Ovary (tissue), 9 donors: Measurements from ENCODE around the gene GPC6. TPM values are rescaled to one million over a fixed set of nuclear protein-coding genes. Genes with fewer than 3 reads are reported as not detected.

Source experiments
- DNase-seq, 5 donors: peaks; one replicate each; pipeline ENCODE4 v3.0.0-alpha.2; 2019 to 2020
- H3K27ac ChIP-seq, 2 donors: fragments of 200-600 bp; one replicate each; pipeline versions ENCODE4 v1.5.1 to v1.8.0; 2019 to 2022
- H3K27me3 ChIP-seq: fragments of 200-600 bp; one replicate; pipeline ENCODE4 v1.8.0; 2022
- H3K36me3 ChIP-seq: fragments of 200-600 bp; sonication (generic); one replicate; pipeline ENCODE4 v1.5.1; 2019
- H3K4me1 ChIP-seq: one replicate; pipeline ENCODE4 v1.8.1; 2013; ENCODE audit warnings: mild to moderate bottlenecking, moderate library complexity; ENCODE audit not compliant: insufficient read depth
- H3K4me3 ChIP-seq: fragments of 200-600 bp; sonication (generic); one replicate; pipeline ENCODE4 v1.5.1; 2017
- H3K9me3 ChIP-seq, 2 donors: fragments of 200-600 bp in 1 of 2; sonication (generic) in 1 of 2; one replicate each; pipeline versions ENCODE4 v1.5.1 to v1.8.1; 2013 to 2019; ENCODE audit warnings: mild to moderate bottlenecking in 1 of 2, moderate library complexity in 1 of 2
- CTCF ChIP-seq, 3 donors: fragments of 450-650 bp in 2 of 3; fragments of 200-600 bp in 1 of 3; IDR thresholded peaks; one replicate each; pipeline versions ENCODE4 v1.5.1 to v1.8.0; 2016 to 2022; ENCODE audit warnings: antibody characterized with exemption in 3 of 3, mild to moderate bottlenecking in 1 of 3
- EP300 ChIP-seq: sonication (generic); formaldehyde crosslinking; IDR thresholded peaks from one replicate; pipeline ENCODE4 v1.6.1; 2017; ENCODE audit warnings: antibody characterized with exemption
- POLR2A ChIP-seq: fragments of 450-650 bp; IDR thresholded peaks from one replicate; pipeline ENCODE4 v1.6.1; 2017; ENCODE audit warnings: antibody characterized with exemption, mild to moderate bottlenecking, moderate library complexity
- WGBS, 3 donors: extraction: QIAGEN DNeasy Blood & Tissue Kit in 1 of 3; methylation state at CpG; one replicate each; pipeline versions ENCODE4 v1.1.5 to v1.1.7; 2013 to 2017; 5-methylcytosine and 5-hydroxymethylcytosine counted together
- intact Hi-C, 4 donors: fragments of 100-400 bp; cut with DNase I; formaldehyde crosslinking; loops; one replicate each; pipeline versions ENCODE4 v1.11.0 to v1.15.1; 2022 to 2023
- polyA plus RNA-seq, 2 donors: library from polyadenylated mRNA; stranded (reverse); fragments of 200-250 nt in 1 of 2; fragments of 350-450 nt in 1 of 2; fragmentation: Illumina TruSeq in 1 of 2; extraction: RNeasy Lipid Tissue Mini Kit (QIAGEN cat#74804) in 1 of 2; gene quantifications; one replicate each; pipeline ENCODE4 v1.2.3, GENCODE V29; 2013 to 2014
- total RNA-seq, 7 donors: library from RNA; depleted of rRNA in 2 of 7; stranded (reverse); fragments of >200 nt in 2 of 7; fragmentation: NEBNext Ultra II Directional in 3 of 7; extraction: Animal tissue kit (Norgen Biotek cat#: 25700) in 3 of 7; gene quantifications; one replicate each; pipeline versions ENCODE4 v1.1.0 to v1.2.4, GENCODE V29; 2016 to 2023
- donor health status: DM: no; HTN: no; CAD: no; lungs with moderate emphysema.
- donor health status: DM: no; HTN: no; CAD: no.
- donor health status: Bipolar disorder and iron deficiency.
- donor health status: DM: yes; HTN: yes; CAD: no.
- donor health status: DM: no; HTN: no; CAD: no.
- donor health status: DM: yes; HTN: yes; CAD: no.

The GPC6 gene
- total and polyA plus RNA-seq, 9 donors, result 4.3 to 22.3 (median 17.9) TPM

GRCh38 chr13:94408314-94409036, 1181.9 kb downstream of the GPC6 start:
- no peaks in the 10 kb centered on the region for H3K9me3 ChIP-seq
- intact Hi-C loops, result no loop called here
- WGBS, 3 donors, result 84 to 88% (median 85%) methylated on average over 7 of the region's 7 CpGs
- no peaks in the 10 kb centered on the region for H3K36me3 ChIP-seq
- no peak overlapping the region for H3K27ac ChIP-seq
- no peaks in the 10 kb centered on the region for H3K27me3 ChIP-seq
- DNase-seq, result no peak
- no peak overlapping the region for H3K4me3 ChIP-seq
- no peaks in the 10 kb centered on the region for H3K4me1 ChIP-seq
- TF ChIP-seq CTCF (IDR thresholded peaks at IDR 0.05) (no peak), POLR2A (no peak), EP300 (no peak)

- intact Hi-C loops, result no loop called here
- 75 to 89% (median 84%) methylated on average over 3 of the region's 3 CpGs for WGBS, 3 donors
- DNase-seq, result no peak
Measured at GRCh38 chr13:94411747-94412146, 1185.1 kb downstream of the GPC6 start.

DNA sequence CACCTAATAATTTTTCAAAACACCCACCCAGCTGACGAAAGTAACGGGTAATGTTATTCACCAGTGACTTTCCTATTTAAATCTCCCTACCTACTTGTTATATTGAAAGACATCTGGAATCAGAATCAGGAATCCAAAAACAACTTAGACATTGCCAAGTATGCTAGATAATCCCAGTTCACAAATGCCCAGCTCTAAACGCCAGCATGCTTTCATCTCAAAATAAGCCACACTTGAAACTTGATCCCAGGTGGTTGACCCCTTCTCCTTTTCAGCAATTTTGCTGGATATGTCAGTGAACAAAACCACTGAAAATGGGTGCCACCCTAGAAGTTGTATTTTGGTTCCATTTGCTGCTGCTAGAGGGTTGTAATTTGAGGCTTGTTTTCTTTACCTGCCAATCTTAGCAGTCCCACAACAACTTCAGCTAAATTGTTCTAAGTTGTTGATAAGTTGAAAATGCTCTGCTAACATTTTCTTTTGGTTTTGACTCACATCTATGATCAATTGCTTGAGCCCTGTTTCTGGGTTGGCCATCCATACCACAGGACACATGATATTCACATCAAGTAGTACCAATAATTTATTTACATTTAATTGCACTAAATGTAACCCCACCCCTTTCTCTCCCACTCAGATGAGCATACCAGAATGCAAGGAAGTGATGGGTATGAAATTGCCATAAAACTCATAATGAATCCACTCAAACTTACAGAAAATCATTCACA, 1186.4 kb downstream of the GPC6 start:
- H3K27ac ChIP-seq, result no peak overlapping the region
- DNase-seq, result no peak
- 61 to 68% (median 66%) methylated on average over 3 of the region's 3 CpGs for WGBS, 3 donors
- TF ChIP-seq EP300 (no peak), POLR2A (no peak), CTCF (IDR thresholded peaks at IDR 0.05) (no peak)
- H3K9me3 ChIP-seq, result no peaks in the 10 kb centered on the region
- intact Hi-C loops, result no loop called here
- no peaks in the 10 kb centered on the region for H3K36me3 ChIP-seq
- H3K4me3 ChIP-seq, result no peak overlapping the region
- H3K27me3 ChIP-seq, result no peaks in the 10 kb centered on the region
- H3K4me1 ChIP-seq, result no peaks in the 10 kb centered on the region

More at GRCh38 chr13:94411747-94412146, 1185.1 kb downstream of the GPC6 start:
- Histone ChIP-seq H3K36me3 (no peaks in the 10 kb centered on the region), H3K4me3 (no peak overlapping the region), H3K27ac (no peak overlapping the region), H3K4me1 (no peaks in the 10 kb centered on the region), H3K27me3 (no peaks in the 10 kb centered on the region), H3K9me3 (no peaks in the 10 kb centered on the region)
- TF ChIP-seq POLR2A (no peak), EP300 (no peak), CTCF (IDR thresholded peaks at IDR 0.05) (no peak)

GRCh38 chr13:94413598-94413944, 1187.0 kb downstream of the GPC6 start:
- H3K27me3 ChIP-seq, result no peaks in the 10 kb centered on the region
- no peak overlapping the region for H3K27ac ChIP-seq
- H3K9me3 ChIP-seq, result no peaks in the 10 kb centered on the region
- no peaks in the 10 kb centered on the region for H3K4me1 ChIP-seq
- intact Hi-C loops, result no loop called here
- no peaks in the 10 kb centered on the region for H3K36me3 ChIP-seq
- no peak for TF ChIP-seq EP300
- TF ChIP-seq POLR2A, result no peak
- TF ChIP-seq CTCF (IDR thresholded peaks at IDR 0.05), result no peak
- no peak overlapping the region for H3K4me3 ChIP-seq
- no peak for DNase-seq
